ENCODE measurements around the gene ZFP1.
A peak's percentile ranks its signal among the peaks of the same experiment; 100 is the strongest.

Gene ZFP1

DNA sequence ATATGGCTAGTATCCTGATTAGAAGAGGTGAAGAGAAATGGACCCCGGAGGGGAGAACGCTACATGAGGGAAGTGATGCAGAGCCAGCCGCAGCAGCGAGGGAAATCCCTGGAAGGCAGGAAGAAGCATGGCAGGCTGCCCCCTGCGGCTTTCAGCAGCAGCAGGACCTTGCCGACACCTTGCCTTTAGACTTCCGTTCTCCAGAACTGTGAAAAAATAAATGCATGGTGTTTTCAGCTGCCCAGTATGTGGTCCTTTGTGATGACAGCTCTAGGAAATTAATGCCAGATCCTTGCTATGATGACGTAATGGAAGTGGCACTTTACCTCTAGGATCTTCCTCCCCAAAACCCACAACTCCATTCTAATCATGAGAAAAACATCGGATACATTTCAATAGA lies 9.7 kb upstream of the ZFP1 start:
- no peaks in the 10 kb centered on the region for H4K20me1 ChIP-seq (ENCODE audit: insufficient read depth, low read length)
- no peak overlapping the region for H3K4me2 ChIP-seq (ENCODE audit: insufficient read depth, low read length)
- no peak overlapping the region for H3K9ac ChIP-seq (ENCODE audit: low read depth, low read length)
- no peak overlapping the region for H2AFZ ChIP-seq (ENCODE audit: low read depth, low read length)
- no peaks in the 10 kb centered on the region for H3K36me3 ChIP-seq (ENCODE audit: insufficient read depth, low read length)
- ATAC-seq (ENCODE audit: insufficient read depth, low read depth): no peak
- no peaks in the 10 kb centered on the region for H3K79me2 ChIP-seq (ENCODE audit: insufficient read depth, low read length)
- no peak for DNase-seq
- TF ChIP-seq, protein P1, sequence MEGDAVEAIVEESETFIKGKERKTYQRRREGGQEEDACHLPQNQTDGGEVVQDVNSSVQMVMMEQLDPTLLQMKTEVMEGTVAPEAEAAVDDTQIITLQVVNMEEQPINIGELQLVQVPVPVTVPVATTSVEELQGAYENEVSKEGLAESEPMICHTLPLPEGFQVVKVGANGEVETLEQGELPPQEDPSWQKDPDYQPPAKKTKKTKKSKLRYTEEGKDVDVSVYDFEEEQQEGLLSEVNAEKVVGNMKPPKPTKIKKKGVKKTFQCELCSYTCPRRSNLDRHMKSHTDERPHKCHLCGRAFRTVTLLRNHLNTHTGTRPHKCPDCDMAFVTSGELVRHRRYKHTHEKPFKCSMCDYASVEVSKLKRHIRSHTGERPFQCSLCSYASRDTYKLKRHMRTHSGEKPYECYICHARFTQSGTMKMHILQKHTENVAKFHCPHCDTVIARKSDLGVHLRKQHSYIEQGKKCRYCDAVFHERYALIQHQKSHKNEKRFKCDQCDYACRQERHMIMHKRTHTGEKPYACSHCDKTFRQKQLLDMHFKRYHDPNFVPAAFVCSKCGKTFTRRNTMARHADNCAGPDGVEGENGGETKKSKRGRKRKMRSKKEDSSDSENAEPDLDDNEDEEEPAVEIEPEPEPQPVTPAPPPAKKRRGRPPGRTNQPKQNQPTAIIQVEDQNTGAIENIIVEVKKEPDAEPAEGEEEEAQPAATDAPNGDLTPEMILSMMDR (IDR thresholded peaks at IDR 0.05; ENCODE audit: borderline replicate concordance, extremely low read depth, low read length, poor library complexity, severe bottlenecking): no peak
- TF ChIP-seq EZH2 (IDR thresholded peaks at IDR 0.05; ENCODE audit: borderline replicate concordance, low read depth, low read length, severe bottlenecking): no peak
- H3K9me3 ChIP-seq (ENCODE audit: insufficient read depth, low read length, severe bottlenecking): no peaks in the 10 kb centered on the region
- H3K4me1 ChIP-seq (ENCODE audit: insufficient read depth, low read length): no peaks in the 10 kb centered on the region
- no peaks in the 10 kb centered on the region for H3K27me3 ChIP-seq (ENCODE audit: insufficient read depth, low read length, poor library complexity)
- no peak overlapping the region for H3K27ac ChIP-seq (ENCODE audit: low read length)
- H3K4me3 ChIP-seq (ENCODE audit: low read depth in 1 of 2, low read length in 2 of 2): no peak overlapping the region

DNA sequence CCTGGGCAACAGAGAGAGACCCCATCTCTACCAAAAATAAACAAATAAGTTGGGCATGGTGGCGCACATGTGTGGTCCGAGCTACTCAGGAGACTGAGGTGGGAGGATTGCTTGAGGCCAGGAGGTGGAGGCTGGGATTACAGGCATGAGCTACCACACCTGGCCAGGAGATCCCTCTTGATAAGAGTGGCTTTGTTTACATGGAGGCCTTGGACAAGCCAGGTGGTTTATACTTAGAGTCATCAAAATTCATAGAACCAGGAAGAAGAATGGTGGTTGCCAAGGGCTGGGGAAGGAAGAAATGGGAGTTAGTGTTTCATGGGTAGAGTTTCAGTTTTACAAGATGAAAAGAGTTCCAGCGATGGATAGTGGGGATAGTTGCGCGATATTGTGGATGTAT lies 8.8 kb upstream of the ZFP1 start:
- no peak overlapping the region for H3K4me3 ChIP-seq (ENCODE audit: low read depth in 1 of 2, low read length in 2 of 2)
- no peaks in the 10 kb centered on the region for H3K36me3 ChIP-seq (ENCODE audit: insufficient read depth, low read length)
- TF ChIP-seq, protein P1 (IDR thresholded peaks at IDR 0.05; ENCODE audit: borderline replicate concordance, extremely low read depth, low read length, poor library complexity, severe bottlenecking): no peak
- TF ChIP-seq EZH2 (IDR thresholded peaks at IDR 0.05; ENCODE audit: borderline replicate concordance, low read depth, low read length, severe bottlenecking): no peak
- H3K4me1 ChIP-seq (ENCODE audit: insufficient read depth, low read length): no peaks in the 10 kb centered on the region
- H3K4me2 ChIP-seq (ENCODE audit: insufficient read depth, low read length): no peak overlapping the region
- no peak overlapping the region for H3K27ac ChIP-seq (ENCODE audit: low read length)
- no peak overlapping the region for H2AFZ ChIP-seq (ENCODE audit: low read depth, low read length)
- H3K27me3 ChIP-seq (ENCODE audit: insufficient read depth, low read length, poor library complexity): no peaks in the 10 kb centered on the region
- H3K79me2 ChIP-seq (ENCODE audit: insufficient read depth, low read length): no peaks in the 10 kb centered on the region
- DNase-seq (no peak), ATAC-seq (ENCODE audit: insufficient read depth, low read depth) (no peak)
- H3K9me3 ChIP-seq (ENCODE audit: insufficient read depth, low read length, severe bottlenecking): no peaks in the 10 kb centered on the region
- H3K9ac ChIP-seq (ENCODE audit: low read depth, low read length): no peak overlapping the region
- no peaks in the 10 kb centered on the region for H4K20me1 ChIP-seq (ENCODE audit: insufficient read depth, low read length)

GRCh38 chr16:75143941-75144340 lies 4.4 kb upstream of the ZFP1 start:
- TF ChIP-seq, protein P1 (IDR thresholded peaks at IDR 0.05; ENCODE audit: borderline replicate concordance, extremely low read depth, low read length, poor library complexity, severe bottlenecking): no peak
- TF ChIP-seq EZH2 (IDR thresholded peaks at IDR 0.05; ENCODE audit: borderline replicate concordance, low read depth, low read length, severe bottlenecking): no peak
- Histone ChIP-seq H3K4me1 (ENCODE audit: insufficient read depth, low read length) (peaks cover 10% of the 10 kb centered on the region), H4K20me1 (ENCODE audit: insufficient read depth, low read length) (no peaks in the 10 kb centered on the region), H3K27me3 (ENCODE audit: insufficient read depth, low read length, poor library complexity) (no peaks in the 10 kb centered on the region), H3K4me2 (ENCODE audit: insufficient read depth, low read length) (no peak overlapping the region), H3K9me3 (ENCODE audit: insufficient read depth, low read length, severe bottlenecking) (peaks cover 6% of the 10 kb centered on the region), H2AFZ (ENCODE audit: low read depth, low read length) (no peak overlapping the region), H3K36me3 (ENCODE audit: insufficient read depth, low read length) (no peaks in the 10 kb centered on the region; the same call in 1 of the 2 replicates), H3K9ac (ENCODE audit: low read depth, low read length) (no peak overlapping the region), H3K27ac (ENCODE audit: low read length) (no peak overlapping the region), H3K4me3 (ENCODE audit: low read depth in 1 of 2, low read length in 2 of 2) (no peak overlapping the region), H3K79me2 (ENCODE audit: insufficient read depth, low read length) (peaks cover 6% of the 10 kb centered on the region)
- ATAC-seq (ENCODE audit: insufficient read depth, low read depth): no peak
- no peak for DNase-seq

DNA sequence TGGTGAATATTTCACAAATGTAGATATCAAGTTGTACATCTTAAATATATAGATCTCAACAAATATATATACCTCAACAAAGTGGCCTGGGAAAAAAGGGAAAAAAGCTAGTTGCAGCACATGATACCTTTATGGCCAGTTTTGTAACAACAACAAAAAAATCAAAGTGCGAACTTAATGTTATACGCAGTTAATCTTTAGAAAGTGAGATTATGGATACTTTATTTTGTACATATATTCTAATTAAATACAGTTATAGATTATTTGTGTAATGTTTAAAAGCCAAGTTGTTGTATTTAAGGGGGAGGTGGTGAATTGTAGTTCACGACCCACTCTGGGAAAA lies 385 bp upstream of the ZFP1 start:
- H2AFZ ChIP-seq (ENCODE audit: low read depth, low read length): peak overlapping the region; percentile 70
- DNase-seq (no peak), ATAC-seq (ENCODE audit: insufficient read depth, low read depth) (no peak)
- H3K79me2 ChIP-seq (ENCODE audit: insufficient read depth, low read length): peaks cover 46% of the 10 kb centered on the region
- peak overlapping the region; percentile 80 to 93; a peak in 3 of 4 replicates for H3K4me3 ChIP-seq (ENCODE audit: low read depth in 1 of 2, low read length in 2 of 2)
- peak overlapping the region; percentile 88 for H3K4me2 ChIP-seq (ENCODE audit: insufficient read depth, low read length)
- peaks cover 20% of the 10 kb centered on the region for H3K4me1 ChIP-seq (ENCODE audit: insufficient read depth, low read length)
- no peak overlapping the region for H3K27ac ChIP-seq (ENCODE audit: low read length)
- H3K27me3 ChIP-seq (ENCODE audit: insufficient read depth, low read length, poor library complexity): no peaks in the 10 kb centered on the region
- H3K36me3 ChIP-seq (ENCODE audit: insufficient read depth, low read length): peaks cover 31% of the 10 kb centered on the region
- TF ChIP-seq, protein P1 (IDR thresholded peaks at IDR 0.05; ENCODE audit: borderline replicate concordance, extremely low read depth, low read length, poor library complexity, severe bottlenecking): no peak
- TF ChIP-seq EZH2 (IDR thresholded peaks at IDR 0.05; ENCODE audit: borderline replicate concordance, low read depth, low read length, severe bottlenecking): no peak
- H3K9me3 ChIP-seq (ENCODE audit: insufficient read depth, low read length, severe bottlenecking): peaks cover 35% of the 10 kb centered on the region
- no peaks in the 10 kb centered on the region for H4K20me1 ChIP-seq (ENCODE audit: insufficient read depth, low read length)
- H3K9ac ChIP-seq (ENCODE audit: low read depth, low read length): peak overlapping the region; percentile 91; the same call in 1 of the 2 replicates
